Esophagus muscularis mucosa (tissue), 4 donors: ENCODE measurements around the gene CLTA. TPM values are rescaled to one million over a fixed set of nuclear protein-coding genes. Genes with fewer than 3 reads are reported as not detected.
A peak's percentile ranks its signal among the peaks of the same experiment; 100 is the strongest.

Experiments
- DNase-seq: peaks from one replicate; pipeline ENCODE4 v3.0.0-alpha.2; 2017; ENCODE audit errors: extremely low spot score
- H3K27ac ChIP-seq, 4 donors: fragments of 200-600 bp; sonication (generic); replicated peaks in 1 of 4; 1 replicate in 3 of 4; 2 replicates in 1 of 4; pipeline ENCODE4 v1.5.1; 2016 to 2019; ENCODE audit warnings: mild to moderate bottlenecking in 1 of 4
- H3K27me3 ChIP-seq, 4 donors: fragments of 200-600 bp; sonication (generic); one replicate each; pipeline versions ENCODE4 v1.5.1 to v1.6.0; 2016 to 2019
- H3K36me3 ChIP-seq, 4 donors: fragments of 200-600 bp; sonication (generic); one replicate each; pipeline ENCODE4 v1.5.1; 2016 to 2019
- H3K4me1 ChIP-seq, 4 donors: fragments of 200-600 bp; sonication (generic); one replicate each; pipeline ENCODE4 v1.5.1; 2016 to 2019
- H3K4me3 ChIP-seq, 4 donors: fragments of 200-600 bp; sonication (generic); 1 replicate in 2 of 4; 2 replicates in 2 of 4; pipeline ENCODE4 v1.5.1; 2016 to 2019; ENCODE audit warnings: mild to moderate bottlenecking in 4 of 4, moderate library complexity in 1 of 4
- H3K9me3 ChIP-seq, 4 donors: fragments of 200-600 bp; sonication (generic); 1 replicate in 3 of 4; 2 replicates in 1 of 4; pipeline ENCODE4 v1.5.1; 2016 to 2019
- CTCF ChIP-seq, 3 experiments: fragments of 200-600 bp in 2 of 3; fragments of 450-650 bp in 1 of 3; sonication (generic) in 2 of 3; IDR thresholded peaks; one replicate each; pipeline ENCODE4 v1.5.1; 2017 to 2019; ENCODE audit warnings: antibody characterized with exemption in 3 of 3, mild to moderate bottlenecking in 2 of 3, moderate library complexity in 1 of 3
- EP300 ChIP-seq: sonication (generic); formaldehyde crosslinking; IDR thresholded peaks from one replicate; pipeline ENCODE4 v1.6.1; 2017; ENCODE audit warnings: antibody characterized with exemption
- POLR2A ChIP-seq: fragments of 450-650 bp; IDR thresholded peaks from one replicate; pipeline ENCODE4 v1.6.1; 2017; ENCODE audit warnings: antibody characterized with exemption, moderate library complexity, mild to moderate bottlenecking, low read depth
- POLR2AphosphoS5 ChIP-seq, 2 donors: sonication (generic); formaldehyde crosslinking; IDR thresholded peaks; one replicate each; pipeline ENCODE4 v1.6.1; 2017; ENCODE audit warnings: antibody characterized with exemption in 2 of 2
- WGBS: methylation state at CpG from one replicate; pipeline ENCODE4 v1.1.5; 2018; 5-methylcytosine and 5-hydroxymethylcytosine counted together
- intact Hi-C: fragments of 100-400 bp; cut with DNase I; formaldehyde crosslinking; loops from one replicate; pipeline ENCODE4 v1.15.1; 2023
- total RNA-seq, 4 donors: library from RNA; depleted of rRNA; stranded (reverse); fragments of >200 nt; gene quantifications; one replicate each; pipeline versions ENCODE4 v1.1.0 to v1.2.1, GENCODE V29; 2016

CLTA gene
- total RNA-seq, 4 donors from 2014 or later: 125 to 178 (median 159) TPM

DNA sequence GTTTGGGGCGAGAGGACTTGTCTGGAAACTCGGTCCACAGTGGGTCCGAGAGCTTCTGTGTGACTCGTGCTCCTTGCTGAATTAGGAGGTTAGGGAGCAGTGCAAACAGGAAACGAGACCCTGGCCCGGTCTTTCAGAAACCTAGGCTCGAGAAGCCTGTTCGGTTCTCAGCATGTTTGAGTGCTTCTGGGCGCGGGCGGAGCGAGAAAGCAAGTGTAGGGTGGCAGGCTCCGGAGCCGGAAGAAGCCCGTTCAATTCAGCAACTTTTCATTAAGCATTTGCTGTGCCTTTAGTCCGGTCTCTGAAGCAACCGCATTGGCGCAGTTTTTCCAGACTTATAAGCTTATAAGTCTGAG lies 547 bp downstream of the CLTA start:
- no peak for DNase-seq
- H3K4me3 ChIP-seq: peak overlapping the region; percentile 82 to 95 (median 92)
- intact Hi-C loops: loop anchor here (5.0 to 10.0 kb wide), 2 partner anchors 64 to 136 kb away; partner anchors contain the start of gene GNE
- H3K4me1 ChIP-seq: peaks cover 36 to 55% (median 49%) of the 10 kb centered on the region in 4 donors
- H3K36me3 ChIP-seq: peaks cover 0 to 16% (median 5%) of the 10 kb centered on the region in 4 donors
- H3K27ac ChIP-seq: peak overlapping the region; percentile 91 to 94 (median 92)
- TF ChIP-seq CTCF (IDR thresholded peaks at IDR 0.05) (no peak), EP300 (no peak), POLR2AphosphoS5 (IDR thresholded peaks at IDR 0.05) (no peak), POLR2A (no peak)
- H3K27me3 ChIP-seq: no peaks in the 10 kb centered on the region
- H3K9me3 ChIP-seq: no peaks in the 10 kb centered on the region
- WGBS: 2% methylated on average over 13 of the region's 18 CpGs

DNA sequence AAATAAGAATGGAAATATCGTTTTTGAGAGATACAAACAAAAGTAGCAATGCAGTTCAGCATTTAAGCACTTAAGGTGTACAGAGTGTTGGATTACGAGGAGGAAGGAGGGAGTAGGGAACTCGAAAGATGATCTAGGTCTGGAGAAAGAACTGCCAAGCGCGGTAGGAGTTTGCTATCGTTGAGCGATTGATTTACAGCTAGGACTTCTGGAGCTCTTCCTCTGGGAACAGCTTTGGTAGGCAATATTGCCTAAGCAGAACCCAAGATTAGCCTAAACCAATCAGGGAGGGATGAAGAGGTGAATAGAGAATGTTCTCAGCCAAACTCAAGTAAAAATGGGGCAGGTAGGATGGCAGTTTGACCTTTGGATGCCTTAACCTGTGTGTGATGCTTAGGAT lies 965 bp downstream of the CLTA start:
- peaks cover 0 to 19% (median 5%) of the 10 kb centered on the region in 4 donors for H3K36me3 ChIP-seq
- WGBS: 0% methylated on average over 7 of the region's 7 CpGs
- TF ChIP-seq POLR2AphosphoS5 (IDR thresholded peaks at IDR 0.05) (no peak), CTCF (IDR thresholded peaks at IDR 0.05) (no peak), POLR2A (no peak), EP300 (no peak)
- intact Hi-C loops: loop anchor here (5.0 to 10.0 kb wide), 2 partner anchors 63 to 136 kb away; partner anchors contain the start of gene GNE
- peaks cover 36 to 55% (median 49%) of the 10 kb centered on the region in 4 donors for H3K4me1 ChIP-seq
- peak overlapping the region; percentile 91 to 94 (median 92) for H3K27ac ChIP-seq
- no peak for DNase-seq
- H3K27me3 ChIP-seq: no peaks in the 10 kb centered on the region
- H3K4me3 ChIP-seq: peak overlapping the region; percentile 82 to 95 (median 92)
- no peaks in the 10 kb centered on the region for H3K9me3 ChIP-seq

GRCh38 chr9:36192196-36192595 lies 1.5 kb downstream of the CLTA start:
- DNase-seq: no peak
- Histone ChIP-seq H3K36me3 (peaks cover 3 to 19% (median 7%) of the 10 kb centered on the region in 4 donors), H3K27ac (peak overlapping the region in 1 of 4 donors; percentile 91), H3K4me1 (peaks cover 36 to 60% (median 49%) of the 10 kb centered on the region in 4 donors), H3K27me3 (no peaks in the 10 kb centered on the region), H3K9me3 (no peaks in the 10 kb centered on the region), H3K4me3 (peak overlapping the region; percentile 82 to 95 (median 92))
- TF ChIP-seq CTCF (IDR thresholded peaks at IDR 0.05) (no peak), EP300 (no peak), POLR2A (no peak), POLR2AphosphoS5 (IDR thresholded peaks at IDR 0.05) (no peak)
- intact Hi-C loops: loop anchor here (5.0 to 10.0 kb wide), 2 partner anchors 63 to 135 kb away; partner anchors contain the start of gene GNE
- 67% methylated on average over 4 of the region's 4 CpGs for WGBS

- no peak for TF ChIP-seq EP300
- TF ChIP-seq POLR2AphosphoS5 (IDR thresholded peaks at IDR 0.05): no peak
- TF ChIP-seq CTCF (IDR thresholded peaks at IDR 0.05): no peak
- no peak for TF ChIP-seq POLR2A
- Histone ChIP-seq H3K36me3 (peaks cover 4 to 20% (median 14%) of the 10 kb centered on the region in 4 donors), H3K27me3 (no peaks in the 10 kb centered on the region), H3K9me3 (no peaks in the 10 kb centered on the region), H3K4me1 (peaks cover 36 to 63% (median 49%) of the 10 kb centered on the region in 4 donors), H3K4me3 (peak overlapping the region; percentile 82 to 95 (median 92)), H3K27ac (no peak overlapping the region)
- WGBS: 68% methylated on average over 3 of the region's 3 CpGs
- DNase-seq: no peak
- intact Hi-C loops: loop anchor here (5.0 to 10.0 kb wide), 2 partner anchors 62 to 134 kb away; partner anchors contain the start of gene GNE
Measured at GRCh38 chr9:36193023-36193422, 2.3 kb downstream of the CLTA start.
